CD8-positive, alpha-beta memory T cell (primary cell): ENCODE data around the gene TBC1D2B. TPM values are rescaled to one million over a fixed set of nuclear protein-coding genes. Genes with fewer than 3 reads are reported as not detected.

Experiments used
- CTCF ChIA-PET: fragments of 350-600 bp; sonication (Branson Sonifier 250); formaldehyde crosslinking; loops from one replicate; lab custom pipeline; 2021; ENCODE audit warnings: antibody characterized with exemption; lab: Charles Lee
- POLR2A ChIA-PET: fragments of 350-600 bp; sonication (Branson Sonifier 250); formaldehyde crosslinking; loops from one replicate; lab custom pipeline; 2021; ENCODE audit warnings: antibody characterized with exemption; lab: Charles Lee
- DNase-seq, 5 donors: peaks; one replicate each; pipeline versions ENCODE4 v3.0.0 to v3.0.0-alpha.2; 2020 to 2022; ENCODE audit warnings: mixed read lengths in 1 of 5
- H3K27ac ChIP-seq: one replicate; pipeline ENCODE4 v1.7.0; 2013; ENCODE audit warnings: low read depth, mild to moderate bottlenecking, low read length, moderate library complexity
- H3K27me3 ChIP-seq: 2 replicates; pipeline ENCODE4 v1.7.0; 2013; ENCODE audit warnings: low read length, mild to moderate bottlenecking; ENCODE audit not compliant: insufficient read depth, poor library complexity, severe bottlenecking
- H3K36me3 ChIP-seq: 2 replicates; pipeline ENCODE4 v1.7.0; 2013; ENCODE audit warnings: mild to moderate bottlenecking, low read length, moderate library complexity; ENCODE audit not compliant: insufficient read depth
- H3K4me1 ChIP-seq: 2 replicates; pipeline ENCODE4 v1.7.0; 2013; ENCODE audit warnings: mild to moderate bottlenecking, low read length, moderate library complexity; ENCODE audit not compliant: insufficient read depth
- H3K4me3 ChIP-seq: 2 replicates; pipeline ENCODE4 v1.7.0; 2013; ENCODE audit warnings: mild to moderate bottlenecking, low read length
- H3K9me3 ChIP-seq: 2 replicates; pipeline ENCODE4 v1.7.0; 2013; ENCODE audit warnings: mild to moderate bottlenecking, low read length
- H3K27ac Mint-ChIP-seq, 8 donors: one replicate each; pipeline ENCODE4 v1.8.0; 2020 to 2021; ENCODE audit warnings: mixed read lengths in 8 of 8, mild to moderate bottlenecking in 6 of 8, inconsistent platforms in 3 of 8, moderate library complexity in 3 of 8
- H3K27me3 Mint-ChIP-seq, 2 donors: one replicate each; pipeline ENCODE4 v1.8.0; 2020 to 2021; ENCODE audit warnings: mixed read lengths in 2 of 2, mild to moderate bottlenecking in 1 of 2, moderate library complexity in 1 of 2
- H3K36me3 Mint-ChIP-seq, 3 donors: one replicate each; pipeline ENCODE4 v1.8.0; 2020 to 2021; ENCODE audit warnings: mixed read lengths in 3 of 3, inconsistent platforms in 1 of 3, mild to moderate bottlenecking in 1 of 3
- H3K4me1 Mint-ChIP-seq, 3 donors: one replicate each; pipeline ENCODE4 v1.8.0; 2020 to 2021; ENCODE audit warnings: mixed read lengths in 3 of 3, inconsistent platforms in 1 of 3, mild to moderate bottlenecking in 1 of 3
- H3K4me3 Mint-ChIP-seq, 7 donors: one replicate each; pipeline ENCODE4 v1.8.0; 2020 to 2021; ENCODE audit warnings: mixed read lengths in 7 of 7, mild to moderate bottlenecking in 6 of 7, moderate library complexity in 4 of 7, inconsistent platforms in 2 of 7
- H3K9me3 Mint-ChIP-seq, 5 donors: one replicate each; pipeline ENCODE4 v1.8.0; 2020 to 2022; ENCODE audit warnings: mixed read lengths in 5 of 5, mild to moderate bottlenecking in 3 of 5, moderate library complexity in 2 of 5, inconsistent platforms in 1 of 5
- polyA plus RNA-seq: library from polyadenylated mRNA; unstranded; fragments of 300-500 nt; fragmentation: Illumina TruSeq; gene quantifications from one replicate; pipeline ENCODE4 v1.2.3, GENCODE V29; 2021
- total RNA-seq, 2 experiments: library from RNA; stranded (reverse); gene quantifications; one replicate each; pipeline ENCODE4 v1.2.3, GENCODE V29; 2021

TBC1D2B gene
- total and polyA plus RNA-seq, 3 experiments from 2014 or later, result 26.4 to 41.1 (median 40.1) TPM

- Histone ChIP-seq H3K27me3 (no peaks in the 10 kb centered on the region), H3K9me3 (no peaks in the 10 kb centered on the region), H3K4me3 (no peak overlapping the region), H3K36me3 (no peaks in the 10 kb centered on the region), H3K27ac (no peak overlapping the region), H3K4me1 (peaks cover 26% of the 10 kb centered on the region)
- H3K9me3 Mint-ChIP-seq, result no peaks in the 10 kb centered on the region
- H3K27me3 Mint-ChIP-seq, result peaks cover 0 to 3% of the 10 kb centered on the region in 2 donors
- peak in 1 of 5 donors; percentile 20 for DNase-seq
- no peak overlapping the region for H3K4me3 Mint-ChIP-seq
- ChIA-PET POLR2A (no interaction called here), CTCF (interaction anchor here (0.7 to 13.3 kb wide), 34 partner anchors 11 to 200 kb away, joined by 3 to 146 read pairs (median 9); partner anchors contain the start of genes CIB2, SH2D7 and TBC1D2B)
- peak overlapping the region in 1 of 8 donors; percentile 75 for H3K27ac Mint-ChIP-seq
- H3K36me3 Mint-ChIP-seq, result no peaks in the 10 kb centered on the region
- peaks cover 27 to 38% (median 27%) of the 10 kb centered on the region in 3 donors for H3K4me1 Mint-ChIP-seq
These were observed 31.6 kb upstream of the TBC1D2B start for GRCh38 chr15:78109156-78109555.

GRCh38 chr15:78108300-78109084, 31.0 kb upstream of the TBC1D2B start:
- DNase-seq, result peak; percentile 75 to 89 (median 77)
- H3K9me3 Mint-ChIP-seq, result no peaks in the 10 kb centered on the region
- ChIA-PET POLR2A (interaction anchor here (0.5 to 1.0 kb wide), 4 partner anchors 40 to 149 kb away, joined by 3 to 5 read pairs (median 4); no protein-coding TSS in a partner anchor), CTCF (interaction anchor here (0.6 to 13.3 kb wide), 49 partner anchors 9 to 199 kb away, joined by 3 to 146 read pairs (median 6); partner anchors contain the start of genes SH2D7 and TBC1D2B)
- peaks cover 34 to 45% (median 34%) of the 10 kb centered on the region in 3 donors for H3K4me1 Mint-ChIP-seq
- H3K4me3 Mint-ChIP-seq, result no peak overlapping the region
- peaks cover 0 to 3% of the 10 kb centered on the region in 2 donors for H3K27me3 Mint-ChIP-seq
- H3K4me3 ChIP-seq, result no peak overlapping the region
- no peaks in the 10 kb centered on the region for H3K36me3 ChIP-seq
- H3K27ac Mint-ChIP-seq, result peak overlapping the region in 4 of 8 donors; percentile 31 to 86 (median 55)
- no peaks in the 10 kb centered on the region for H3K27me3 ChIP-seq
- no peaks in the 10 kb centered on the region for H3K9me3 ChIP-seq
- H3K27ac ChIP-seq, result no peak overlapping the region
- H3K36me3 Mint-ChIP-seq, result no peaks in the 10 kb centered on the region
- H3K4me1 ChIP-seq, result peaks cover 32% of the 10 kb centered on the region

- Histone ChIP-seq H3K36me3 (no peaks in the 10 kb centered on the region), H3K4me1 (peaks cover 42% of the 10 kb centered on the region), H3K27me3 (no peaks in the 10 kb centered on the region), H3K9me3 (no peaks in the 10 kb centered on the region), H3K27ac (no peak overlapping the region), H3K4me3 (no peak overlapping the region)
- no peaks in the 10 kb centered on the region for H3K9me3 Mint-ChIP-seq
- no peak overlapping the region for H3K4me3 Mint-ChIP-seq
- peaks cover 0 to 3% of the 10 kb centered on the region in 2 donors for H3K27me3 Mint-ChIP-seq
- ChIA-PET CTCF (interaction anchor here (0.7 to 13.3 kb wide), 26 partner anchors 9 to 198 kb away, joined by 3 to 146 read pairs (median 10); partner anchors contain the start of genes SH2D7 and TBC1D2B), POLR2A (no interaction called here)
- peaks cover 44 to 55% (median 44%) of the 10 kb centered on the region in 3 donors for H3K4me1 Mint-ChIP-seq
- no peaks in the 10 kb centered on the region for H3K36me3 Mint-ChIP-seq
- peak overlapping the region in 3 of 8 donors; percentile 37 to 84 (median 78) for H3K27ac Mint-ChIP-seq
- DNase-seq, result peak in 1 of 5 donors; percentile 35
These were observed 30.0 kb upstream of the TBC1D2B start for GRCh38 chr15:78107471-78107870.

- Histone ChIP-seq H3K27me3 (no peaks in the 10 kb centered on the region), H3K36me3 (no peaks in the 10 kb centered on the region), H3K4me1 (peaks cover 46% of the 10 kb centered on the region), H3K27ac (no peak overlapping the region), H3K9me3 (no peaks in the 10 kb centered on the region), H3K4me3 (no peak overlapping the region)
- peak in 1 of 5 donors; percentile 46 for DNase-seq
- peaks cover 0 to 3% of the 10 kb centered on the region in 2 donors for H3K27me3 Mint-ChIP-seq
- no peaks in the 10 kb centered on the region for H3K36me3 Mint-ChIP-seq
- H3K4me1 Mint-ChIP-seq, result peaks cover 46 to 59% (median 47%) of the 10 kb centered on the region in 3 donors
- ChIA-PET POLR2A (interaction anchor here (1.1 kb wide), 1 partner anchor 72 kb away, joined by 4 read pairs; no protein-coding TSS in a partner anchor), CTCF (interaction anchor here (0.8 to 13.3 kb wide), 6 partner anchors 12 to 149 kb away, joined by 3 to 146 read pairs (median 9); no protein-coding TSS in a partner anchor)
- peak overlapping the region in 6 of 7 donors; percentile 9 to 66 (median 55) for H3K4me3 Mint-ChIP-seq
- peak overlapping the region; percentile 48 to 94 (median 86) for H3K27ac Mint-ChIP-seq
- no peaks in the 10 kb centered on the region for H3K9me3 Mint-ChIP-seq
These were observed 28.1 kb upstream of the TBC1D2B start for GRCh38 chr15:78105476-78106241.

GRCh38 chr15:78104566-78105475, 27.3 kb upstream of the TBC1D2B start:
- ChIA-PET POLR2A (interaction anchor here (0.6 to 1.1 kb wide), 3 partner anchors 53 to 119 kb away, joined by 3 to 4 read pairs (median 4); no protein-coding TSS in a partner anchor), CTCF (interaction anchor here (0.7 to 13.3 kb wide), 8 partner anchors 29 to 148 kb away, joined by 3 to 146 read pairs (median 7); no protein-coding TSS in a partner anchor)
- DNase-seq, result peak in 1 of 5 donors; percentile 49
- Mint-ChIP-seq H3K36me3 (no peaks in the 10 kb centered on the region), H3K4me3 (peak overlapping the region in 6 of 7 donors; percentile 13 to 67 (median 50)), H3K9me3 (no peaks in the 10 kb centered on the region), H3K4me1 (peaks cover 46 to 59% (median 47%) of the 10 kb centered on the region in 3 donors), H3K27me3 (peaks cover 0 to 3% of the 10 kb centered on the region in 2 donors), H3K27ac (peak overlapping the region; percentile 86 to 97 (median 88))
- Histone ChIP-seq H3K4me1 (peaks cover 46% of the 10 kb centered on the region), H3K4me3 (no peak overlapping the region), H3K27me3 (no peaks in the 10 kb centered on the region), H3K27ac (no peak overlapping the region), H3K9me3 (no peaks in the 10 kb centered on the region), H3K36me3 (no peaks in the 10 kb centered on the region)

- Histone ChIP-seq H3K27ac (no peak overlapping the region), H3K4me1 (peaks cover 46% of the 10 kb centered on the region), H3K36me3 (no peaks in the 10 kb centered on the region), H3K4me3 (no peak overlapping the region), H3K27me3 (no peaks in the 10 kb centered on the region), H3K9me3 (no peaks in the 10 kb centered on the region)
- DNase-seq, result no peak
- ChIA-PET POLR2A (interaction anchor here (0.6 to 1.1 kb wide), 2 partner anchors 52 to 120 kb away, joined by 3 to 4 read pairs; no protein-coding TSS in a partner anchor), CTCF (interaction anchor here (1.0 to 13.3 kb wide), 6 partner anchors 28 to 147 kb away, joined by 3 to 146 read pairs (median 6); no protein-coding TSS in a partner anchor)
- Mint-ChIP-seq H3K9me3 (no peaks in the 10 kb centered on the region), H3K4me3 (peak overlapping the region in 6 of 7 donors; percentile 24 to 83 (median 54)), H3K36me3 (no peaks in the 10 kb centered on the region), H3K27ac (peak overlapping the region; percentile 86 to 97 (median 90)), H3K27me3 (peaks cover 0 to 3% of the 10 kb centered on the region in 2 donors), H3K4me1 (peaks cover 46 to 59% (median 47%) of the 10 kb centered on the region in 3 donors)
These were observed 26.6 kb upstream of the TBC1D2B start for GRCh38 chr15:78104119-78104479.
